Testis (tissue), 3 donors: Measurements from ENCODE around the gene LHCGR. TPM values are rescaled to one million over a fixed set of nuclear protein-coding genes. Genes with fewer than 3 reads are reported as not detected.

Experiments used
- DNase-seq: peaks from one replicate; pipeline ENCODE4 v3.0.0-alpha.2; 2019
- H3K27ac ChIP-seq, 2 donors: fragments of 200-600 bp; sonication (generic); one replicate each; pipeline ENCODE4 v1.5.1; 2019
- H3K27me3 ChIP-seq: fragments of 200-600 bp; sonication (generic); one replicate; pipeline ENCODE4 v1.5.1; 2019
- H3K36me3 ChIP-seq: fragments of 200-600 bp; sonication (generic); one replicate; pipeline ENCODE4 v1.5.1; 2017; ENCODE audit warnings: low read depth; ENCODE audit errors: missing control alignments
- H3K4me1 ChIP-seq: fragments of 200-600 bp; sonication (generic); one replicate; pipeline ENCODE4 v1.5.1; 2019
- H3K4me3 ChIP-seq, 2 donors: fragments of 200-600 bp; sonication (generic); one replicate each; pipeline ENCODE4 v1.5.1; 2017 to 2019
- H3K9me3 ChIP-seq: fragments of 200-600 bp; sonication (generic); one replicate; pipeline ENCODE4 v1.5.1; 2017
- POLR2A ChIP-seq: fragments of 450-650 bp; IDR thresholded peaks from one replicate; pipeline ENCODE4 v1.6.1; 2017; ENCODE audit warnings: antibody characterized with exemption, mild to moderate bottlenecking, moderate library complexity
- WGBS, 2 donors: methylation state at CpG; one replicate each; pipeline ENCODE4 v1.1.5; 2018; 5-methylcytosine and 5-hydroxymethylcytosine counted together
- intact Hi-C: fragments of 100-400 bp; cut with DNase I; formaldehyde crosslinking; loops from one replicate; pipeline ENCODE4 v1.15.1; 2023; ENCODE audit warnings: low total_unique reads
- polyA plus RNA-seq: library from polyadenylated mRNA; stranded (reverse); fragments of 350-450 nt; fragmentation: Illumina TruSeq; extraction: RNeasy Lipid Tissue Mini Kit (QIAGEN cat#74804); gene quantifications from one replicate; pipeline ENCODE4 v1.2.3, GENCODE V29; 2014; ENCODE audit warnings: low read depth, low replicate concordance; ENCODE audit not compliant: insufficient read depth
- total RNA-seq, 2 donors: library from RNA; depleted of rRNA; stranded (reverse); fragments of >200 nt; gene quantifications; one replicate each; pipeline ENCODE4 v1.2.3, GENCODE V29; 2016
- TF ChIP-seq, protein P1 (sequence below), 3 experiments: fragments of 450-650 bp in 2 of 3; fragments of 200-600 bp in 1 of 3; sonication (generic) in 1 of 3; IDR thresholded peaks; one replicate each; pipeline ENCODE4 v1.5.1; 2016 to 2019; ENCODE audit warnings: antibody characterized with exemption in 3 of 3, mild to moderate bottlenecking in 2 of 3, moderate library complexity in 1 of 3

The LHCGR gene
- total and polyA plus RNA-seq, 3 donors from 2014 or later = 1.5 to 7.5 (median 2.1) TPM

DNA sequence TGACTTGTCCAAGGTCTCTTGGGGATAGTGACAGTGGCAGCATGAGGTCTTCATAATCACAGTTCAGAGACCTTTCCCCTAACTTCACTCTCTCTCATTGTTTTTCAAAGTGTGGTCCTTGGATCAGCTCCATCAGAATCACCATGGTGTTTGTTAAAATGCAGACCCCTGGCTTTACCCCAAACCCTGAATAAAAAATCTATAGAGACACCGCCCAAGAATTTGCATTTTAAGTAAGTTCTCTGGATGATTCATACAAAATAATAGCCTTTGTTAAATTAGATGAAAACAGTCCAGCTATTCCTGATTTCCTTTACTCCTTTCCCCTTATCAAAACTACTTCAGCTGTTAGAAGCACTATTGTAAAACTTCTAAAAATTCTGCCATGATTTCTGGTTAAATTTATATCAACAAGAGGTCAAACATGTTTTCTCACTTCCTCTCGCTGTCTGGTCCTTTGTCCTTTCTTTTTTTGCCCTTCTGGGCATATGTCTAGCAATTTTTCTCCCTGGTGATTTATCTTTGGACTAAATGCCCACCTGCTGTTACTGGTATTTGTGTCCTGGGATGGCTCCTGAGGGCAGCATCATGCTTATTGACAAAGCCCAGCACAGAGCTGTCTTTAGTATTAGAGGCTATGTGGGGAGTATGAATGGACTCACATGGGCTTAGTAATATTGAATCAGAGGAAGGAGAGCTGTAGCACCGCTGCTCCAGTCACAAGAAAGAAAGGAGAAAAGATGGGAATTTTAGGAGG, 63.4 kb downstream of the LHCGR start:
- intact Hi-C loops = no loop called here
- no peak overlapping the region for H3K27ac ChIP-seq
- H3K36me3 ChIP-seq = no peaks in the 10 kb centered on the region
- H3K9me3 ChIP-seq = no peaks in the 10 kb centered on the region
- TF ChIP-seq, protein P1, sequence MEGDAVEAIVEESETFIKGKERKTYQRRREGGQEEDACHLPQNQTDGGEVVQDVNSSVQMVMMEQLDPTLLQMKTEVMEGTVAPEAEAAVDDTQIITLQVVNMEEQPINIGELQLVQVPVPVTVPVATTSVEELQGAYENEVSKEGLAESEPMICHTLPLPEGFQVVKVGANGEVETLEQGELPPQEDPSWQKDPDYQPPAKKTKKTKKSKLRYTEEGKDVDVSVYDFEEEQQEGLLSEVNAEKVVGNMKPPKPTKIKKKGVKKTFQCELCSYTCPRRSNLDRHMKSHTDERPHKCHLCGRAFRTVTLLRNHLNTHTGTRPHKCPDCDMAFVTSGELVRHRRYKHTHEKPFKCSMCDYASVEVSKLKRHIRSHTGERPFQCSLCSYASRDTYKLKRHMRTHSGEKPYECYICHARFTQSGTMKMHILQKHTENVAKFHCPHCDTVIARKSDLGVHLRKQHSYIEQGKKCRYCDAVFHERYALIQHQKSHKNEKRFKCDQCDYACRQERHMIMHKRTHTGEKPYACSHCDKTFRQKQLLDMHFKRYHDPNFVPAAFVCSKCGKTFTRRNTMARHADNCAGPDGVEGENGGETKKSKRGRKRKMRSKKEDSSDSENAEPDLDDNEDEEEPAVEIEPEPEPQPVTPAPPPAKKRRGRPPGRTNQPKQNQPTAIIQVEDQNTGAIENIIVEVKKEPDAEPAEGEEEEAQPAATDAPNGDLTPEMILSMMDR (IDR thresholded peaks at IDR 0.05) = no peak
- no peak for TF ChIP-seq POLR2A
- DNase-seq = no peak
- no peaks in the 10 kb centered on the region for H3K27me3 ChIP-seq
- H3K4me3 ChIP-seq = no peak overlapping the region
- 79 to 86% methylated on average over 3 of the region's 3 CpGs for WGBS, 2 donors
- no peaks in the 10 kb centered on the region for H3K4me1 ChIP-seq

DNA sequence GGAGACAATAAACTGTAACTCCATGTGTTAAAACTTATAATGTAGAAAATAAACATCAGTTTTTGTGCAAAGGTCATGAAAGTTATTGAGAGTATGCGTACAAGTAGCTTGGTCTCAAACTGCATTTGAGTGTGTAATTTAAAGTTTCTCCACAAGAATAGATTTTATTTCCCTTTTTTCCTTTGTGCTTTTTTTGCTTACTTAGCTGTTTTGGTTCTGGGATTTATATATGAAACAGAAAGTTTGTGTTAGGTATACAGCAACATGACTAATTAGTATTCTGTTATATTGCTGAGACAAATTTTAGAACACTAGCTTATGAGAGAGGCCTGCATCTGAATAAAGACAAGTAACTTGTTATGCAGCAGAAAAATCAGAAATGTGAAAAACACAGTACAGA, 70.4 kb downstream of the LHCGR start:
- no peak overlapping the region for H3K27ac ChIP-seq
- 90 to 97% methylated on average over 1 of the region's 1 CpG for WGBS, 2 donors

DNA sequence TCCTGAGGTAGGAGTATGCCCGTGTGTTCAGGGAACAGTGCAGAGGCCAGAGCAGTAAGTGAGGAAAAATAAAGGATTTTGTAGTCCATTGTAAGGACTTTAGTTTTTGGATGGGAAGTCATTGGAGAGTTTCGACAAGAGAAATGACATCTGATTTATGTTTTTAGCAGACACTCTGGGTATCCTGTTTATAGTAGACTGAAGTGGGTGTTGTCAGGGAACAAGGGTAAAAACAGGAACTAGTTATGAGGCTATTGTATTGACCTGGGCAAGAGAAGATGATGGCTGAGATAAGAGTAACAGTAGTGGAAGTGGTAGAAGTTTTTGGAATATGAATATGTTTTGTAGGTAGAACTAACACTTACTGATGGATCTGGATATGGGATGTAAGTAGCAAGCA, 78.1 kb downstream of the LHCGR start:
- Histone ChIP-seq H3K9me3 (no peaks in the 10 kb centered on the region), H3K36me3 (no peaks in the 10 kb centered on the region), H3K27me3 (no peaks in the 10 kb centered on the region), H3K27ac (no peak overlapping the region), H3K4me3 (no peak overlapping the region), H3K4me1 (no peaks in the 10 kb centered on the region)
- DNase-seq = no peak
- WGBS, 2 donors = 67 to 82% methylated on average over 2 of the region's 2 CpGs
- no peak for TF ChIP-seq POLR2A
- TF ChIP-seq, protein P1 (IDR thresholded peaks at IDR 0.05) = no peak
- intact Hi-C loops = no loop called here

More for the DNA sequence above, 70.4 kb downstream of the LHCGR start:
- Histone ChIP-seq H3K4me3 (no peak overlapping the region), H3K9me3 (no peaks in the 10 kb centered on the region), H3K4me1 (no peaks in the 10 kb centered on the region), H3K36me3 (no peaks in the 10 kb centered on the region), H3K27me3 (no peaks in the 10 kb centered on the region)
- intact Hi-C loops = no loop called here
- no peak for DNase-seq
- TF ChIP-seq POLR2A = no peak
- TF ChIP-seq, protein P1 (IDR thresholded peaks at IDR 0.05) = no peak

DNA sequence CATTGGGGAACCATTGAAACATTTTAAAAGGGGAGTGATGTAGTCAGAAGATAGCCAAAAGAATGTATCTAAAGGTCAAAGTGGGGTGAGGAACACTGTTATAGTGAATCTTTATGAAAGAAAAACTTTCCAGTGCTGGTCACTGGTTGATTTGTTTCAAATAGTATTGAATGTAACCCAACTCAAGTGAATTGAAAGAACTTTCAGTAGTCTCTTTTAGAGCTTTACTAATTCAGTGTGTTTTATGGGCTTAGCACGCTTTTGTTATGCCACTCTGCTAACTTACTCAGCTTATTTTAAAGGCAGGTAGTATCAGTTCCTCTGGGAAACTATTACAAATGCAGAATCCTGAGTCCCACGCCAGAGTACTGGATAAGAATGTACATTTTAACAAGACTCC, 80.6 kb downstream of the LHCGR start:
- Histone ChIP-seq H3K4me1 (no peaks in the 10 kb centered on the region), H3K36me3 (no peaks in the 10 kb centered on the region), H3K9me3 (no peaks in the 10 kb centered on the region), H3K27me3 (no peaks in the 10 kb centered on the region), H3K4me3 (no peak overlapping the region), H3K27ac (no peak overlapping the region)
- intact Hi-C loops = no loop called here
- DNase-seq = no peak
- TF ChIP-seq, protein P1 (IDR thresholded peaks at IDR 0.05) = no peak
- TF ChIP-seq POLR2A = no peak
- 79 to 84% methylated on average over 2 of the region's 2 CpGs for WGBS, 2 donors

DNA sequence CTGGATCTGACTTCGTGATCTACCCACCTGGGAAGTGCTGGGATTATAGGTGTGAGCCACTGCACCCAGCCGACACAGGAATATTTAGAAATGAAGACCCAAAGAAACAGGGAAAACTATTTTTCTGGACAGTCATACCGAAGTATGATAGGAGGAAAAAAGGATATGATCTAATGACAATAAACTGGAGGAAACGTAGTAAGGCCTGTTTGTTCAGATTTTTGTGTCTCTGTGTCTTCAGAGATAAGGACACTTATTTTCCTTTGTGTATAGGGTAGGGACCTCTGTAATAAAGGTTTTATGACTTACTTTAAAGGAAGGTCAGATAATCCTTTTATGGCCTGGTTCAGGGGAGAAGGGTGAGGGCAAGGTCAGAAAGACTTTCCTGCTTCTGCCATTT, 81.9 kb downstream of the LHCGR start:
- intact Hi-C loops = no loop called here
- WGBS, 2 donors = 82 to 85% methylated on average over 4 of the region's 4 CpGs

More for the DNA sequence above, 81.9 kb downstream of the LHCGR start:
- Histone ChIP-seq H3K4me1 (no peaks in the 10 kb centered on the region), H3K27ac (no peak overlapping the region), H3K27me3 (no peaks in the 10 kb centered on the region), H3K36me3 (no peaks in the 10 kb centered on the region), H3K4me3 (no peak overlapping the region), H3K9me3 (no peaks in the 10 kb centered on the region)
- no peak for DNase-seq
- no peak for TF ChIP-seq POLR2A
- TF ChIP-seq, protein P1 (IDR thresholded peaks at IDR 0.05) = no peak
